SU-DHL-6 (cell line): Measurements from ENCODE around the gene NEFH.

ENCODE experiments used
- H2AFZ ChIP-seq: fragments of 200-600 bp; sonication (generic); 2 replicates; pipeline ENCODE4 v1.6.1; 2014; ENCODE audit warnings: low read depth, mild to moderate bottlenecking, moderate library complexity, mixed read lengths, antibody characterized with exemption, low read length; ENCODE audit not compliant: severe bottlenecking
- H3F3A ChIP-seq: fragments of 200-600 bp; shearing (Covaris generic); 2 replicates; pipeline ENCODE4 v1.6.0; 2016; ENCODE audit warnings: antibody characterized with exemption, mild to moderate bottlenecking; ENCODE audit not compliant: insufficient read depth
- H3K27ac ChIP-seq: fragments of 200-600 bp; sonication (generic); 2 replicates; pipeline ENCODE4 v1.5.1; 2016; ENCODE audit warnings: low read depth, mild to moderate bottlenecking, low read length, moderate library complexity, mixed read lengths
- H3K27me3 ChIP-seq: fragments of 200-600 bp; sonication (generic), shearing (Covaris generic); 2 replicates; pipeline ENCODE4 v1.6.0; 2014; ENCODE audit warnings: mild to moderate bottlenecking, low read length
- H3K36me3 ChIP-seq: fragments of 200-600 bp; sonication (generic); 2 replicates; pipeline ENCODE4 v1.6.1; 2014; ENCODE audit warnings: mild to moderate bottlenecking, low read length, mixed read lengths
- H3K4me2 ChIP-seq: fragments of 300-600, 200-600 bp; shearing (Covaris generic), sonication (generic); 2 replicates; pipeline ENCODE4 v1.6.0; 2014; ENCODE audit warnings: low read length, low read depth, mild to moderate bottlenecking; ENCODE audit not compliant: poor library complexity, severe bottlenecking
- H3K4me3 ChIP-seq: fragments of 200-600 bp; sonication (generic); 2 replicates; pipeline ENCODE4 v1.5.1; 2014; ENCODE audit warnings: antibody characterized with exemption, low read length, mild to moderate bottlenecking, mixed read lengths; ENCODE audit not compliant: insufficient read depth, poor library complexity, severe bottlenecking
- H3K79me2 ChIP-seq: fragments of 200-600 bp; sonication (generic); 2 replicates; pipeline ENCODE4 v1.6.1; 2014; ENCODE audit warnings: mild to moderate bottlenecking, low read length, moderate library complexity; ENCODE audit not compliant: insufficient read depth
- H3K9ac ChIP-seq: fragments of 200-600 bp; sonication (generic); 2 replicates; pipeline ENCODE4 v1.7.0; 2014; ENCODE audit warnings: mild to moderate bottlenecking, low read length
- H3K9me2 ChIP-seq: fragments of 200-600 bp; sonication (generic); replicated peaks from 2 replicates; pipeline ENCODE4 v1.6.1; 2014; ENCODE audit warnings: low read length; ENCODE audit not compliant: insufficient read depth
- H3K9me3 ChIP-seq: fragments of 200-600 bp; sonication (generic); 2 replicates; pipeline ENCODE4 v1.6.1; 2014; ENCODE audit warnings: low read length, mixed read lengths; ENCODE audit not compliant: insufficient read depth
- H4K20me1 ChIP-seq: fragments of 200-600 bp; sonication (generic); 2 replicates; pipeline ENCODE4 v1.6.1; 2014; ENCODE audit warnings: low read depth, mild to moderate bottlenecking, antibody characterized with exemption, low read length, moderate library complexity, mixed read lengths
- EZH2phosphoT487 ChIP-seq: fragments of 200-600 bp; sonication (generic), shearing (Covaris generic); conservative IDR thresholded peaks from 2 replicates; pipeline ENCODE4 v1.6.1; 2018; ENCODE audit warnings: mild to moderate bottlenecking, antibody characterized with exemption, low read length, moderate library complexity, mixed read lengths
- TF ChIP-seq, protein P1 (sequence below): fragments of 200-600 bp; sonication (generic); IDR thresholded peaks from one replicate; pipeline ENCODE4 v1.5.1; 2017; ENCODE audit warnings: antibody characterized with exemption, mild to moderate bottlenecking, low read length, moderate library complexity; ENCODE audit not compliant: insufficient read depth, poor library complexity, severe bottlenecking

The NEFH gene

DNA sequence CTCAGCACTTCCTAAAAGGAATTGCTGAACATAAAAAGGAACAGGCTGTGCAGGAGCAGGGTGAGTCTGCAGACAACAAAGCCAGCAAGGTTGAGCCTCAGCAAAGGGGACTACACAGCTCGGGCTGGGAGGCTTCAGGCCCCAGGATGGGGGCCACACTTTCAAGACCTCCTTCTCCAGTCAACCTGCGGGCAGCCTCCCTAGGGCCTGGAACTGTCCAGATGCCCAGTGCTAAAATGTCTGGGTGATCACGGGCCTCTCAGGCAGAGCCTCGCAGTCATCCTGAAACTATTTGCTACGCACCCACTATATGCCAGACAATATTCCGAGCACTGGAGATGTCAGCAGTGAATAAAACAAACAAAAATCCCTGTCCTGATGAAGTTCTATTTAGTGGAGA is 3.9 kb upstream of the NEFH start:
- Histone ChIP-seq H2AFZ (no peak overlapping the region), H3K4me2 (no peak overlapping the region), H3K27me3 (no peaks in the 10 kb centered on the region), H3K9me2 (no peaks in the 10 kb centered on the region), H3K4me3 (no peak overlapping the region), H3K27ac (no peak overlapping the region), H3K9me3 (no peaks in the 10 kb centered on the region), H3K9ac (no peak overlapping the region), H3K79me2 (no peaks in the 10 kb centered on the region), H4K20me1 (no peaks in the 10 kb centered on the region), H3F3A (no peaks in the 10 kb centered on the region), H3K36me3 (no peaks in the 10 kb centered on the region)
- TF ChIP-seq EZH2phosphoT487 = no peak
- TF ChIP-seq, protein P1, sequence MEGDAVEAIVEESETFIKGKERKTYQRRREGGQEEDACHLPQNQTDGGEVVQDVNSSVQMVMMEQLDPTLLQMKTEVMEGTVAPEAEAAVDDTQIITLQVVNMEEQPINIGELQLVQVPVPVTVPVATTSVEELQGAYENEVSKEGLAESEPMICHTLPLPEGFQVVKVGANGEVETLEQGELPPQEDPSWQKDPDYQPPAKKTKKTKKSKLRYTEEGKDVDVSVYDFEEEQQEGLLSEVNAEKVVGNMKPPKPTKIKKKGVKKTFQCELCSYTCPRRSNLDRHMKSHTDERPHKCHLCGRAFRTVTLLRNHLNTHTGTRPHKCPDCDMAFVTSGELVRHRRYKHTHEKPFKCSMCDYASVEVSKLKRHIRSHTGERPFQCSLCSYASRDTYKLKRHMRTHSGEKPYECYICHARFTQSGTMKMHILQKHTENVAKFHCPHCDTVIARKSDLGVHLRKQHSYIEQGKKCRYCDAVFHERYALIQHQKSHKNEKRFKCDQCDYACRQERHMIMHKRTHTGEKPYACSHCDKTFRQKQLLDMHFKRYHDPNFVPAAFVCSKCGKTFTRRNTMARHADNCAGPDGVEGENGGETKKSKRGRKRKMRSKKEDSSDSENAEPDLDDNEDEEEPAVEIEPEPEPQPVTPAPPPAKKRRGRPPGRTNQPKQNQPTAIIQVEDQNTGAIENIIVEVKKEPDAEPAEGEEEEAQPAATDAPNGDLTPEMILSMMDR = no peak

DNA sequence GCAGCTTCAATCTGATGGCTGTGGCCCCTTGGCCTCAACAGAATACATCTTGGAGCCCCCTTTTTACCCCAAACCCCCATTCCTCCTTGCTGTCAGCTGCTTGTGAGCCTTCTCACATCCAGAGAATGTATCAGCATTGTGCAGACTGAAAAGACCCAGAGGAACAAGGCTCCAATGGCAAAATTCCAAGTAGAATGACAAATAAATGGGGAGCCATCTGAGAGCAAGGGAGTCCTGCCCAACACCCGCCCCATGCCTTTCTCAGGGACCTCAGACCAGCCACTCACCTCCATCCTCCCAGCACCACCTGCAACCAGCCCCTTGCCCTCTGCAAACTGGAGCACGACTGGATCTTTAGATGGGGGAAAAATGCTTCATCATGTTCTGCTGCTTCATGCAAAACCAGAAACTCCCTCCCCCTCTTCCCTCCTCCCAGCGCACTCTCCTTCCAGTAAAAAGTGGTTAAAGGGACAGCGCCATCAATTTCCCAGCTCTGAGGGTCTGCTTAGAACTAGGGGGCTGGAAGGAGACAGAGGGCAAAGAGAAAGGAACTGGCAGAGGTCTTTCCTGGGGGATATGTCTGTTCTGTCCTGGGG is 2.2 kb upstream of the NEFH start:
- no peak overlapping the region for H3K9ac ChIP-seq
- H2AFZ ChIP-seq = no peak overlapping the region
- no peaks in the 10 kb centered on the region for H3F3A ChIP-seq
- no peaks in the 10 kb centered on the region for H3K27me3 ChIP-seq
- no peak overlapping the region for H3K4me2 ChIP-seq
- no peak overlapping the region for H3K4me3 ChIP-seq
- H4K20me1 ChIP-seq = no peaks in the 10 kb centered on the region
- TF ChIP-seq, protein P1 = no peak
- no peak for TF ChIP-seq EZH2phosphoT487
- no peaks in the 10 kb centered on the region for H3K9me2 ChIP-seq
- no peaks in the 10 kb centered on the region for H3K9me3 ChIP-seq
- H3K27ac ChIP-seq = no peak overlapping the region
- no peaks in the 10 kb centered on the region for H3K79me2 ChIP-seq
- no peaks in the 10 kb centered on the region for H3K36me3 ChIP-seq

DNA sequence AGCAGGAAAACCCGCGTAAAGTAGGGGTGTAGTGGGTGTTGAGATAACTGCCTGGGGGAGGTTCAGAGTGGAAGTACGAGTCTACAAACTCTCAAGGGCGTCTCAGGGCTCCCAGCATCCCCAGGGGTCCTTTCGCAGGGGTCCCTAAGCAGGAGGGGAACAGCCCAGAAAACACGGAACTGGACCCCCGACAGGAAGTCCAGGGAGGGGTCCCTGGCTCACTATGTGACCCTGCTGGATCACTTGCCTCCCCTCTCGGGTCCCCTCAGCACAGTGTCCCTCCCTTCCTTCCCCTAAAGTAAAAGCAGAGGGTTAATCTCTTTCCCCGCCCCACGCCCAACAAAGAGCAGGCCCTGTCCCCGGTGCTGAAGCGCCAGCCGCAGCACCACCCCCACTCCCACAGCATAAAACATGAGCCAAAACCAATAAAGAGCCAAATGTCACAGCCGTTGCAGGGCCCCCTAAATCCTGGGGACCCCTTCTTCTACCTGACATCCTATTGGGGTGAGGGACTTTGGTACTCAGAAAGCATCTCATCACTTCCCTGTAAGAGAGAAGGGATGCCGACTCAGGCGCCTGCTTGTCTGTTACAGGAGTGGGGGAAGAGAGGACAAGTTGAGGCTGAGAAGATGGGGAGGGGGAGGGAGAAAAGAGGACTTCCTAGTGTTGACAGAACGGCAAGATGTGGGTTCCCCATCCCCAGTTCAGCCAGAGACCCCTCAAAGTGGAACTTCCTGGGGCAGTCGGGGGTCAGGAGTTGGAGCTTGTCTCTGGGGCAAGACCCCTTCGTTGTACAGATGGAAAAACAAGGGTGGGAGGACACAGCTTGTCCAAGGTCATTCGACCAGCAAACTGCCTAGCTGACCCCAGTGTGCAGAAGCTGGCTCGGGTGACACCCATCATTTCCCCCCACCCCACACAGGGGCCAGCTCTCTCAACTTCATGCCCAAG is 1.4 kb upstream of the NEFH start:
- H3K4me3 ChIP-seq = no peak overlapping the region
- no peak overlapping the region for H3K4me2 ChIP-seq

More for the DNA sequence above, 1.4 kb upstream of the NEFH start:
- no peak overlapping the region for H3K9ac ChIP-seq
- H3F3A ChIP-seq = no peaks in the 10 kb centered on the region
- no peaks in the 10 kb centered on the region for H4K20me1 ChIP-seq
- H3K9me2 ChIP-seq = no peaks in the 10 kb centered on the region
- H3K9me3 ChIP-seq = no peaks in the 10 kb centered on the region
- no peaks in the 10 kb centered on the region for H3K36me3 ChIP-seq
- no peak overlapping the region for H3K27ac ChIP-seq
- H3K27me3 ChIP-seq = no peaks in the 10 kb centered on the region
- no peaks in the 10 kb centered on the region for H3K79me2 ChIP-seq
- TF ChIP-seq EZH2phosphoT487 = no peak
- TF ChIP-seq, protein P1 = no peak
- no peak overlapping the region for H2AFZ ChIP-seq
